Stimulated activated CD4-positive, alpha-beta T cell treated with anti-CD3 and anti-CD28 coated beads, Interleukin-15, amount 100 ng/mL, for 48 hours (primary cell): ENCODE results near the gene NAV2.

ENCODE experiments used
- DNase-seq, 2 donors: peaks; one replicate each; pipeline ENCODE4 v3.0.0-alpha.2; 2020; ENCODE audit warnings: low read depth in 2 of 2

The NAV2 gene

GRCh38 chr11:19718951-19719350 lies 6.3 kb downstream of the NAV2 start:
- DNase-seq: no peak

- DNase-seq: no peak
Measured at GRCh38 chr11:19719960-19720359, 7.3 kb downstream of the NAV2 start.

GRCh38 chr11:19721176-19721575 lies 8.5 kb downstream of the NAV2 start:
- DNase-seq: no peak

GRCh38 chr11:19722702-19723101 lies 10.1 kb downstream of the NAV2 start:
- DNase-seq: no peak

GRCh38 chr11:19723572-19724342 lies 11.1 kb downstream of the NAV2 start:
- peak in 1 of 2 donors; percentile 21 for DNase-seq

GRCh38 chr11:19724765-19725164 lies 12.1 kb downstream of the NAV2 start:
- no peak for DNase-seq

GRCh38 chr11:19725379-19726079 lies 12.9 kb downstream of the NAV2 start:
- DNase-seq: no peak

- DNase-seq: no peak
Measured at GRCh38 chr11:19727246-19727645, 14.6 kb downstream of the NAV2 start.

- no peak for DNase-seq
Measured at GRCh38 chr11:19728436-19728835, 15.8 kb downstream of the NAV2 start.

- no peak for DNase-seq
Measured at GRCh38 chr11:19729141-19729540, 16.5 kb downstream of the NAV2 start.

GRCh38 chr11:19730373-19730772 lies 17.7 kb downstream of the NAV2 start:
- DNase-seq: no peak

- DNase-seq: no peak
Measured at GRCh38 chr11:19734171-19734570, 21.5 kb downstream of the NAV2 start.

- no peak for DNase-seq
Measured at GRCh38 chr11:19735157-19735908, 22.7 kb downstream of the NAV2 start.

GRCh38 chr11:19735909-19736498 lies 23.4 kb downstream of the NAV2 start:
- DNase-seq: no peak

GRCh38 chr11:19736831-19737230 lies 24.2 kb downstream of the NAV2 start:
- no peak for DNase-seq

GRCh38 chr11:19737575-19737974 lies 24.9 kb downstream of the NAV2 start:
- no peak for DNase-seq

- DNase-seq: no peak
Measured at GRCh38 chr11:19738124-19738523, 25.5 kb downstream of the NAV2 start.

GRCh38 chr11:19739872-19740271 lies 27.2 kb downstream of the NAV2 start:
- no peak for DNase-seq

GRCh38 chr11:19740586-19740985 lies 27.9 kb downstream of the NAV2 start:
- DNase-seq: no peak

- peak; percentile 32 to 60 for DNase-seq
Measured at GRCh38 chr11:19742588-19743292, 30.1 kb downstream of the NAV2 start.

GRCh38 chr11:19743622-19744021 lies 31.0 kb downstream of the NAV2 start:
- DNase-seq: no peak

- DNase-seq: no peak
Measured at GRCh38 chr11:19744130-19744529, 31.5 kb downstream of the NAV2 start.
